HG03135 (cell line): ENCODE measurements around the gene SMOC1.
"Not testable (repeated sequence)": the region's sequence is repeated elsewhere in the genome, so short reads cannot be mapped to it uniquely, and the experiment has no call there.

ENCODE experiments used
- ATAC-seq: cut with Tn5 transposase; IDR thresholded peaks from one replicate; pipeline ENCODE4 v1.9.1; 2021; ENCODE audit warnings: mild to moderate bottlenecking, moderate library complexity; ENCODE audit not compliant: unreplicated experiment

SMOC1 gene

GRCh38 chr14:69896080-69896479 is 16.9 kb downstream of the SMOC1 start:
- ATAC-seq = no peak

- ATAC-seq = no peak
These were observed 17.8 kb downstream of the SMOC1 start for GRCh38 chr14:69896972-69897371.

GRCh38 chr14:69900603-69901002 is 21.4 kb downstream of the SMOC1 start:
- no peak for ATAC-seq

DNA sequence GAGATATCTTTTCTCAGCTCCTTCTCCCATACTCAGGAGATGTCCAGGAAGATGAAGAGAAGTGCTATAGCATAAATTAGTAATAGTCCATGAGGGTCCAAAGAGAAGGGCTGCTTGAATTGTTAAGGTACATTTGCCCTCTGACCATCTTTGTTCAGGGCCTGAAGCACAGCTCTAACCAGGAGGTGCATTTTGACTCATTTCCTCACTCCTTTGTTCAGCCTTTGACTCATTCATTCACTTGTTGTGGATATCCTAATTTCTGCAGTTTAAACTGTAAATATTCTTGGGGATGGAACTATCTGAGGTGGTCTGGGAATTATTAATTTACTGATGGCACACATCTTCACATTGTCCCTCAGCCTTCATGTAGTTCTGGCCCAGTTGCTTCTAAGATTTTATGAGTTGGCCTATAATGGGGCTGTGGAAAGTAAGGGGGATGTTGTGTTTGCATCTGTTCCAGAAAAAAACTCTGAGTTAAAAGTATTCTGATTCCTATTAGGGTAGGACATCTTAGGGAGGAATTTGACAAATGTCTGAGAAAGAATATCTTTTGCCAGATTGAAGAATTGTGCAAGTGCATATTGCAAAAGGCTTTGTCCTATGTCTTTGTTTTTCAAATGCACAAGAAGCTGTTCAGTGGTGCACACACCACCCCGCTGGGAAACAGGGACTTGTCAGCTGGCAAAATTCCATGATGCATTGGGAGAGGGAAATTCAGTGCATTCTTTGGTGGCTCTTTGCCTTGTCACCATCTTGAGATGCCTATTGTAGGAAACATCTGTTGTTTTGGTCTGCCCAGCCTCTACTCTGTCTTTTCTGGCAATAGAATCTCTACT is 22.1 kb downstream of the SMOC1 start:
- no peak for ATAC-seq

- not testable (repeated sequence) for ATAC-seq
These were observed 23.8 kb downstream of the SMOC1 start for GRCh38 chr14:69903046-69903445.

- no peak for ATAC-seq
These were observed 25.0 kb downstream of the SMOC1 start for GRCh38 chr14:69904246-69904645.

- no peak for ATAC-seq
These were observed 27.0 kb downstream of the SMOC1 start for GRCh38 chr14:69906201-69906600.

DNA sequence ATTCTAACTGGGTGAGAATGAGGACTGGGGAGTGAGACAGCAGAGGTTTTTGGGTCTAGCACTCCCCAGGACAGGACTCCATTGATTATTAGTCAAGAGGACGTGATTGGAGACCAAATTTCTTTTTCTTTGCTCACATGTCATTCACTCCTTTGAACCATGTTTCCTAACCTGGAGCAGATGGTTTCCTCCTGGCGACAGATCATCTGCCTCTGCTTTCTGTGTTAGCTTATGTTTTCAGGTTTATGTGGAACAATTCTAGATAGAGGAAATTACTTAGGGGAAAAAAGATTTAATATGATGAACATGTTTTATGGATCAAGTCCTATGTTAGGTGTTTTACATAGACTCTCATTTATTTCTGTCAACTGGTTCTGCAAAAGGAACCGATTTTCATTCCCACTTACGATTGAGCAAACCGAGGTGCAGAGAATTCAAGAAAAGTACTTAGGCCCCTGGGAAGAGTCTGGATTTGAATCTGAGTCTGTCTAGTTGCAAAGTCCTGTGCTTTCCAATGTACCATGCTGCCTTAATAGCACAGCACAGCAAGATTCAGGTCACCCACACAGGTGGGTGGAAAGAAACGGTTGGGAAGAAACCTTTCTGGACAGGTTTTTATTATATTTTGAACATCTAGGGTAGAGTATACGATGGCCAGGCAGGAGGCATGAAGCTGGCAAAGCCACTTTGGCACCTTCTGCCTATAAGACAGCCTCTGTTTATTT is 30.8 kb downstream of the SMOC1 start:
- no peak for ATAC-seq

DNA sequence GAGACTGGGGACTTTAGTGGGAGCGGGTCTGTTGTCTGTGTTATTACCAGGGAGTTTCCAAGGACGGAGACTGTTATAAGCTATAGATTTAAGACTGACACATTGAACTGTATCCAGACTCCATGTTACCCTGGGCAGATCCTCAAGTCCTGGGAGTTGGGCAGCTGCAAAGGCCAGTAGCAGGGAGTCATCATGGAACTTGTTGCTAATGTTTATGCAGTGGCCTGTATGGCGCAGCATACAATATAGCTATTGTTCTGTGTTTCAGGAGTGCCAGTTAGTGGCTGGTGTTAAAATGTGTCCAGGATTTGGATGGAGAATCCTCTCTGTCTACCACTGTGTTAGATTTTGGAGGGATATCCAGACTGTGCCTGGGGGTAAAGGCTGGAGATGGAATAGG is 31.7 kb downstream of the SMOC1 start:
- no peak for ATAC-seq

- ATAC-seq = no peak
These were observed 34.5 kb downstream of the SMOC1 start for GRCh38 chr14:69913686-69914085.

DNA sequence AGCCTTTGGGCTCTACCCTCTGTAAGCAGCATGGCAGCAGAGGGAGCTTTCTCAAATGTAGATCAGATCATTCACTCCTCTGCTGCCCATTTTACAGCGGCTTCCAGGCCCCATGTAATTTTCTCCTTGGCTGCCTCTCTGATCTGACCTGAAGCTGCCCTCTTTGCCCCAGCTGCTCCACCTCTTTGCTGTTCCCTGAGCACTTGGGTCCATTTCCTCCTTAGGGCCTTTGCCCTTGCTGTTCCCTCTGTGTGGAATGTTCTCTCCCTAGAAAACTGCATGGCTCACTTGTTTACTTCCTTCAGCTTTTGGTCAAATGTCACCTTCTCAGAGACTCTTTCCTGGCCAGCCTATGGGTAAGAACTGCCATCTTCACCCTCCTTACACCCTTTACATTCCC is 37.2 kb downstream of the SMOC1 start:
- no peak for ATAC-seq

DNA sequence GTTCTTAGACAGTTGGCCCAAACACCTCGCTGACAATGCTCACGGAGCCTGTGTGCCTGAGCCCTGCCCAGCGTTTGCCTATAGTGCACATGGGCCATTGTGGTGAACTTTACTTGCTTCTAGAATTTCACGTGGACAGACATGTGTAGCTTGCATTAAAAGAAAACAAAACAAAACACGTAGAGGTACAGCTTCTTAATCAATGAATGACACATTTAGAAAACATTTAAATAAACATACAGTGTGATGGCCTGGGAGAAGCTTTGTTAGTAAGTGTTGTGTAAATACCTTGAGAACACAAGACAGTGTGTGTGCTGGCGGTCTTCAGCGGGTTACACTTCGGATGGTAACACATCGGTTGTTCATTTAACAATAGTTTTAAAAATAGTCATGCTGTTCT is 38.1 kb downstream of the SMOC1 start:
- no peak for ATAC-seq

GRCh38 chr14:69919815-69920214 is 40.6 kb downstream of the SMOC1 start:
- no peak for ATAC-seq

- no peak for ATAC-seq
These were observed 41.8 kb downstream of the SMOC1 start for GRCh38 chr14:69921052-69921451.

- ATAC-seq = no peak
These were observed 43.0 kb downstream of the SMOC1 start for GRCh38 chr14:69922198-69922597.

DNA sequence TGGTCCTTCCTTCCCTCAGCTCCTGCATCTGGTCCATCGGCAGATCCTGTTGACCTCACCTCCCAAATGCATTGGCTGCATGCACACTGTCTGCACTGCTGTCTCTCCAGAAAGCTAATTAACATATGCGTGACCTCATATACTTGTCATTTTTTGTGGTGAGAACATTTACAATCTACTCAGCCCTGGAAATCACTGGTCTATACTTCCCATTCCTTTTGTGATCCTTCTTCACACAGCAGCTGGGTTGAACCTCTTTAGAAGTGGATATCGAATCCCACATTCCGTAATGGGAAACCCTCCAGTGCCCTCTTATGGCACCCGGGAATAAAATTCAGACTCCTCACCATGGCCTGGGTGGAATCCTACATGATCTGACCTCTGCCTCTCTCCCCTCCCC is 45.0 kb downstream of the SMOC1 start:
- no peak for ATAC-seq

- no peak for ATAC-seq
These were observed 48.9 kb downstream of the SMOC1 start for GRCh38 chr14:69928111-69928523.

GRCh38 chr14:69930780-69931379 is 51.7 kb downstream of the SMOC1 start:
- no peak for ATAC-seq

- ATAC-seq = no peak
These were observed 52.7 kb downstream of the SMOC1 start for GRCh38 chr14:69931960-69932359.

- ATAC-seq = no peak
These were observed 53.2 kb downstream of the SMOC1 start for GRCh38 chr14:69932391-69932790.

DNA sequence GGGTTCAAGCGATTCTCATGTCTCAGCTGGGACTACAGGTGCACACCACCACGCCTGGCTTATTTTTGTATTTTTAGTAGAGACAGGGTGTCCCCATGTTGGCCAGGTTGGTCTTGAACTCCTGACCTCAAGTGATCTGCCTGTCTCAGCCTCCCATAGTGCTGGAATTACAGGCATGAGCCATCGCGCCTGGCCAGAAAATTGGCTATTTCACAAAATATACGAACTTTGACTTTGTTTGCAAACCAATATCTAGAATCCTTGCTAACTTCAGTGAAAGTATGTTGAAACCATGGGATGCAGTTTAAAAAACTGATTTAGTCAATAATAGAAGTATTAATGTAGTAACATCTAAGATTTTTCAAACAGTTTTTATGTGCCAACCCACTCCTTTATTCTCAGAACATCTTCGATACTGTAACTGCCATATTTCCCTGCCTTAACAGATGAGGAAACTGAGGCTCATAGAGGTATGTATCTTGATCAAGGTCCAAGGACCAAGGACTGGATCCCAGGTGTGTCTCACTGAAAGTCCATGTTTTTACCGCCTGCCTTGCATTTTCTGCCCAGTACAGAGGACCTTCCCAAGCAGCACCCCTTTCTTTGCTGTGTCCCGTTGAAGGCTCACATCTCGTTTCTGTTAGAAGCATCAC is 54.5 kb downstream of the SMOC1 start:
- ATAC-seq = no peak
